NCI-H1048 (cell line): Measurements from ENCODE around the gene STAP2.

Source experiments
- DNase-seq: peaks from one replicate; lab custom pipeline; 2025; lab: John Stamatoyannopoulos, UW

The STAP2 gene

GRCh38 chr19:4338441-4339355 is at the start of gene STAP2:
TSS of gene STAP2 (minus strand) at chr19:4338827. CDS start at chr19:4338753, 74 bp downstream.
- no peak for DNase-seq

- DNase-seq, result no peak
Measured at GRCh38 chr19:4386041-4386782, 47.6 kb upstream of the STAP2 start.

- DNase-seq, result no peak
Measured at GRCh38 chr19:4385291-4386040, 46.8 kb upstream of the STAP2 start.

GRCh38 chr19:4380254-4380727 is 41.7 kb upstream of the STAP2 start:
- no peak for DNase-seq

GRCh38 chr19:4379383-4380253 is 41.0 kb upstream of the STAP2 start:
- no peak for DNase-seq

- DNase-seq, result no peak
Measured at GRCh38 chr19:4378886-4379285, 40.3 kb upstream of the STAP2 start.

GRCh38 chr19:4376991-4377781 is 38.6 kb upstream of the STAP2 start:
- DNase-seq, result no peak

- no peak for DNase-seq
Measured at GRCh38 chr19:4376671-4376990, 38.0 kb upstream of the STAP2 start.

GRCh38 chr19:4376028-4376670 is 37.5 kb upstream of the STAP2 start:
- no peak for DNase-seq

- DNase-seq, result no peak
Measured at GRCh38 chr19:4375164-4376027, 36.8 kb upstream of the STAP2 start.

- no peak for DNase-seq
Measured at GRCh38 chr19:4374498-4375163, 36.0 kb upstream of the STAP2 start.

GRCh38 chr19:4373601-4374497 is 35.2 kb upstream of the STAP2 start:
- DNase-seq, result no peak

- no peak for DNase-seq
Measured at GRCh38 chr19:4373013-4373367, 34.4 kb upstream of the STAP2 start.

- DNase-seq, result no peak
Measured at GRCh38 chr19:4372165-4373012, 33.8 kb upstream of the STAP2 start.

- DNase-seq, result no peak
Measured at GRCh38 chr19:4371247-4372164, 32.9 kb upstream of the STAP2 start.
